HG02759 (cell line): Measurements from ENCODE around the gene MFRP.

ENCODE experiments used
- ATAC-seq: cut with Tn5 transposase; IDR thresholded peaks from one replicate; pipeline ENCODE4 v1.9.1; 2021; ENCODE audit warnings: mild to moderate bottlenecking, moderate library complexity; ENCODE audit not compliant: unreplicated experiment

The MFRP gene

GRCh38 chr11:119359365-119360214 lies 13.1 kb upstream of the MFRP start:
- no peak for ATAC-seq

GRCh38 chr11:119357074-119357473 lies 10.6 kb upstream of the MFRP start:
- no peak for ATAC-seq

- peak; percentile 72 for ATAC-seq
Observed at GRCh38 chr11:119356349-119357031, 10.0 kb upstream of the MFRP start.

GRCh38 chr11:119355091-119355843 lies 8.8 kb upstream of the MFRP start:
- no peak for ATAC-seq

GRCh38 chr11:119352857-119353260 lies 6.4 kb upstream of the MFRP start:
- no peak for ATAC-seq

GRCh38 chr11:119351232-119351631 lies 4.7 kb upstream of the MFRP start:
- no peak for ATAC-seq

GRCh38 chr11:119350302-119350701 lies 3.8 kb upstream of the MFRP start:
- ATAC-seq: no peak

- no peak for ATAC-seq
Observed at GRCh38 chr11:119347940-119348605, 1.6 kb upstream of the MFRP start.

- no peak for ATAC-seq
Observed at GRCh38 chr11:119347242-119347641, 737 bp upstream of the MFRP start.

GRCh38 chr11:119345685-119346084 lies 820 bp downstream of the MFRP start:
- ATAC-seq: no peak

GRCh38 chr11:119344291-119345010 lies 2.1 kb downstream of the MFRP start:
- no peak for ATAC-seq

GRCh38 chr11:119343726-119344125 lies 2.8 kb downstream of the MFRP start:
- ATAC-seq: no peak

- no peak for ATAC-seq
Observed at GRCh38 chr11:119342362-119343130, 4.0 kb downstream of the MFRP start.

- no peak for ATAC-seq
Observed at GRCh38 chr11:119342023-119342300, 4.5 kb downstream of the MFRP start.

- no peak for ATAC-seq
Observed at GRCh38 chr11:119341222-119342022, 5.1 kb downstream of the MFRP start.

GRCh38 chr11:119340335-119341221 lies 5.9 kb downstream of the MFRP start, which contains the start of gene C1QTNF5:
C1QTNF5 (minus strand) TSS chr11:119340883; CDS start chr11:119340397, 486 bp downstream.
- ATAC-seq: no peak

GRCh38 chr11:119339589-119340334 lies 6.7 kb downstream of the MFRP start:
- ATAC-seq: no peak
